GM12878 (cell line): Measurements from ENCODE around the gene CCDC138. TPM values are rescaled to one million over a fixed set of nuclear protein-coding genes. Genes with fewer than 3 reads are reported as not detected.

ENCODE experiments used
- ATAC-seq: fragments of 200-7000 bp; cut with Tn5 transposase; 3 replicates; pipeline ENCODE4 v1.9.1; 2020; ENCODE audit warnings: mild to moderate bottlenecking, moderate library complexity
- Bru-seq: library from RNA; stranded (reverse); fragments of 400-500 nt; gene quantifications from one replicate; lab custom pipeline; 2021; lab: Mats Ljungman, UMichigan
- BruChase-seq, 2 experiments: library from RNA; stranded (reverse); fragments of 400-500 nt; gene quantifications; one replicate each; lab custom pipeline; 2021; lab: Mats Ljungman, UMichigan
- BruUV-seq: library from RNA; stranded (reverse); fragments of 400-500 nt; replicated peaks from 2 replicates; lab custom pipeline; 2021; lab: Mats Ljungman, UMichigan
- CTCF ChIA-PET: fragments of 300-600 bp; sonication (Branson Sonifier 250); formaldehyde crosslinking; extraction: SDS; loops from one replicate; lab custom pipeline; 2021; ENCODE audit warnings: inconsistent platforms; lab: Yijun Ruan, JAX
- POLR2A ChIA-PET: fragments of 350-600 bp; formaldehyde crosslinking; extraction: SDS; loops from one replicate; lab custom pipeline; 2021; ENCODE audit warnings: inconsistent platforms; lab: Charles Lee
- RAD21 ChIA-PET: fragments of 300-600 bp; sonication (Branson Sonifier 250); formaldehyde crosslinking; loops from one replicate; lab custom pipeline; 2023; ENCODE audit warnings: antibody characterized with exemption; ENCODE audit not compliant: unreplicated experiment; lab: Charles Lee
- SMC1A ChIA-PET: fragments of 300-600 bp; sonication (Branson Sonifier 250); formaldehyde crosslinking; loops from one replicate; lab custom pipeline; 2023; ENCODE audit not compliant: unreplicated experiment, uncharacterized antibody; lab: Charles Lee
- DNase-seq: peaks from one replicate; pipeline ENCODE4 v3.0.0-alpha.2; 2011; ENCODE audit warnings: low read depth, low spot score
- FAIRE-seq: peaks from 3 replicates; lab custom pipeline; 2011; peaks lifted over from hg19 to GRCh38; lab: Jason Lieb, UNC
- H2AFZ ChIP-seq: 2 replicates; pipeline ENCODE4 v1.6.0; 2011; ENCODE audit warnings: low read depth, low read length, control low read depth; ENCODE audit not compliant: control insufficient read depth
- H3K27ac ChIP-seq: 2 replicates; pipeline ENCODE4 v1.5.1; 2011; ENCODE audit warnings: control low read depth; ENCODE audit not compliant: control insufficient read depth, insufficient read depth
- H3K27me3 ChIP-seq, 2 experiments: replicated peaks in 1 of 2; 2 replicates each; pipeline versions ENCODE4 v1.6.0 to v1.6.1; 2011; ENCODE audit warnings: low read length in 1 of 2; ENCODE audit not compliant: control insufficient read depth in 2 of 2, insufficient read depth in 2 of 2
- H3K36me3 ChIP-seq, 2 experiments: 2 replicates each; pipeline ENCODE4 v1.5.1; 2011; ENCODE audit warnings: low read length in 1 of 2; ENCODE audit not compliant: control insufficient read depth in 2 of 2, insufficient read depth in 2 of 2
- H3K4me1 ChIP-seq: 2 replicates; pipeline ENCODE4 v1.6.1; 2011; ENCODE audit warnings: mild to moderate bottlenecking, low read length, moderate library complexity, mixed read lengths; ENCODE audit not compliant: control insufficient read depth, insufficient read depth
- H3K4me2 ChIP-seq: 2 replicates; pipeline ENCODE4 v1.6.0; 2011; ENCODE audit warnings: control low read depth; ENCODE audit not compliant: control insufficient read depth, insufficient read depth
- H3K4me3 ChIP-seq: fragments of 200-600 bp; sonication (generic); 2 replicates; pipeline ENCODE4 v1.5.1; 2016
- H3K79me2 ChIP-seq: 2 replicates; pipeline ENCODE4 v1.6.0; 2011; ENCODE audit warnings: low read length; ENCODE audit not compliant: control insufficient read depth, insufficient read depth
- H3K9ac ChIP-seq: 2 replicates; pipeline ENCODE4 v1.8.0; 2011; ENCODE audit warnings: low read length, control low read depth, mixed read lengths; ENCODE audit not compliant: control insufficient read depth, insufficient read depth
- H3K9me3 ChIP-seq: replicated peaks from 3 replicates; pipeline ENCODE4 v1.5.1; 2011; ENCODE audit warnings: mild to moderate bottlenecking, low read length; ENCODE audit not compliant: control insufficient read depth, insufficient read depth
- H4K20me1 ChIP-seq: 2 replicates; pipeline ENCODE4 v1.6.0; 2011; ENCODE audit not compliant: control insufficient read depth, insufficient read depth
- ASH2L ChIP-seq: fragments of 300-600, 200-600 bp; sonication (generic); IDR thresholded peaks from 2 replicates; pipeline ENCODE4 v1.6.1; 2017; ENCODE audit warnings: low read depth, mild to moderate bottlenecking, borderline replicate concordance
- CBFB ChIP-seq: IDR thresholded peaks from 2 replicates; pipeline ENCODE4 v1.6.1; 2016; ENCODE audit warnings: antibody characterized with exemption, low read depth
- DPF2 ChIP-seq: fragments of 450-650 bp; IDR thresholded peaks from 2 replicates; pipeline ENCODE4 v1.6.1; 2017; ENCODE audit warnings: mild to moderate bottlenecking
- LARP7 ChIP-seq: fragments of 450-650 bp; IDR thresholded peaks from 2 replicates; pipeline ENCODE4 v1.6.1; 2017; ENCODE audit warnings: mild to moderate bottlenecking
- MXI1 ChIP-seq: fragments of 150-350 bp; IDR thresholded peaks from 2 replicates; pipeline ENCODE4 v1.6.1; 2011; ENCODE audit warnings: low read depth, mild to moderate bottlenecking, inconsistent platforms, low read length, improper control_type of control experiment
- NR2F1 ChIP-seq: fragments of 450-650 bp; conservative IDR thresholded peaks from 2 replicates; pipeline ENCODE4 v1.6.1; 2017; ENCODE audit warnings: mild to moderate bottlenecking
- POU2F2 ChIP-seq: IDR thresholded peaks from 3 replicates; pipeline ENCODE4 v1.6.1; 2011; ENCODE audit warnings: low read depth, mild to moderate bottlenecking, low read length, borderline replicate concordance
- RAD51 ChIP-seq: fragments of 450-650 bp; IDR thresholded peaks from 2 replicates; pipeline ENCODE4 v1.6.1; 2016; ENCODE audit warnings: moderate library complexity, mild to moderate bottlenecking, inconsistent platforms
- RB1 ChIP-seq: fragments of 450-650 bp; formaldehyde crosslinking; IDR thresholded peaks from 2 replicates; pipeline ENCODE4 v1.6.1; 2017; ENCODE audit warnings: mild to moderate bottlenecking, borderline replicate concordance
- SIN3A ChIP-seq: IDR thresholded peaks from 2 replicates; pipeline ENCODE4 v1.6.1; 2012; ENCODE audit warnings: low read depth, low read length, improper control_type of control experiment
- TCF12 ChIP-seq: IDR thresholded peaks from 2 replicates; pipeline ENCODE4 v1.6.1; 2011; ENCODE audit warnings: low read depth, mild to moderate bottlenecking, low read length
- WRNIP1 ChIP-seq: IDR thresholded peaks from 2 replicates; pipeline ENCODE4 v1.6.1; 2011; ENCODE audit warnings: low read depth, low read length, improper control_type of control experiment, borderline replicate concordance
- ZNF217 ChIP-seq: fragments of 450-650 bp; IDR thresholded peaks from 2 replicates; pipeline ENCODE4 v1.6.1; 2017; ENCODE audit warnings: antibody characterized with exemption, mild to moderate bottlenecking
- ZNF384 ChIP-seq: IDR thresholded peaks from 2 replicates; pipeline ENCODE4 v1.6.1; 2012; ENCODE audit warnings: low read depth, mild to moderate bottlenecking, low read length, improper control_type of control experiment, borderline replicate concordance
- ZNF687 ChIP-seq: fragments of 450-650 bp; IDR thresholded peaks from 2 replicates; pipeline ENCODE4 v1.6.1; 2017; ENCODE audit warnings: mild to moderate bottlenecking, moderate library complexity
- WGBS: methylation state at CpG from one replicate; pipeline ENCODE4 v1.1.6; 2016; ENCODE audit warnings: low lambda C conversion rate; ENCODE audit not compliant: insufficient replicate concordance, insufficient coverage; ENCODE audit errors: missing lambda C conversion rate; 5-methylcytosine and 5-hydroxymethylcytosine counted together
- in situ Hi-C: fragments of 300-500 bp; cut with MboI; formaldehyde crosslinking; loops from 9 replicates; pipeline ENCODE4 v1.14.3; 2018; ENCODE audit warnings: mixed read lengths
- intact Hi-C: fragments of 100-400 bp; cut with micrococcal nuclease; formaldehyde crosslinking; loops from one replicate; pipeline ENCODE4 v1.14.2; 2022; ENCODE audit not compliant: unreplicated experiment
- long read RNA-seq, 2 experiments: library from polyadenylated mRNA; unstranded; transcript quantifications; one replicate each; pipeline ENCODE4 v2.0.0, GENCODE V29; 2019 to 2020
- polyA minus RNA-seq, 3 experiments: library from RNA; depleted of rRNA, polyadenylated mRNA; stranded (reverse); fragments of >200 nt; gene quantifications; 2 replicates each; pipeline ENCODE4 v1.2.3, GENCODE V29; 2011
- polyA plus RNA-seq, 11 experiments: library from polyadenylated mRNA; depleted of rRNA in 4 of 11; unstranded in 6 of 11; stranded (reverse) in 5 of 11; fragments of >200 nt; fragmentation: Nextera tagmentation in 4 of 11; fragmentation: Illumina TruSeq in 1 of 11; extraction: Ambion mirVana in 4 of 11; extraction: Trizol in 1 of 11; gene quantifications; 1 replicate in 1 of 11; 2 replicates in 10 of 11; pipeline versions ENCODE4 v1.2.1 to v1.2.3, GENCODE V29; 2011 to 2016; ENCODE audit warnings: inconsistent platforms in 2 of 11, missing spikeins in 2 of 11, low read depth in 1 of 11
- total RNA-seq, 4 experiments: library from RNA; depleted of rRNA in 3 of 4; stranded (reverse); fragments of >200 nt in 3 of 4; fragmentation: Illumina TruSeq in 1 of 4; extraction: Trizol in 1 of 4; gene quantifications; 2 replicates each; pipeline versions ENCODE4 v1.2.1 to v1.2.3, GENCODE V29; 2013 to 2021

CCDC138 gene
- 47.3 and 59.2 TPM in 2 replicates for total RNA-seq (2013; cell fraction: nucleolus; rRNA removed)
- total RNA-seq (2014; rRNA removed), result 10.3 and 12.3 TPM in 2 replicates
- 17.5 and 18.7 TPM in 2 replicates for total RNA-seq (2014; rRNA removed; fragmentation: Illumina TruSeq; extraction: Trizol)
- total RNA-seq (2021), result 9.5 and 12.4 TPM in 2 replicates
- 5.2 TPM for polyA plus RNA-seq (2011; ENCODE audit: low read depth)
- 8.5 and 14.7 TPM in 2 replicates for polyA plus RNA-seq (2011; rRNA removed)
- 2.3 and 2.9 TPM in 2 replicates for polyA plus RNA-seq (2011; cell fraction: cytosol; rRNA removed)
- 5.5 and 7.7 TPM in 2 replicates for polyA plus RNA-seq (2011; cell fraction: nucleus; rRNA removed)
- 4.6 and 4.9 TPM in 2 replicates for polyA plus RNA-seq (2012)
- 12.0 and 22.0 TPM in 2 replicates for polyA plus RNA-seq (2014; fragmentation: Illumina TruSeq; extraction: Trizol)
- 10 to 100 TPM; 13.6 to 16.9 TPM for polyA plus RNA-seq (2014; fragmentation: Nextera tagmentation; extraction: Ambion mirVana)
- polyA plus RNA-seq (2014; rRNA removed), result 7.9 and 9.5 TPM in 2 replicates
- polyA plus RNA-seq (2016; fragmentation: Nextera tagmentation; extraction: Ambion mirVana), result 10 to 100 TPM; 18.7 to 19.4 TPM
- 7.6 and 10.0 TPM in 2 replicates for polyA minus RNA-seq (2011; rRNA and poly(A)+ RNA removed)
- 4.4 and 4.6 TPM in 2 replicates for polyA minus RNA-seq (2011; cell fraction: cytosol; rRNA and poly(A)+ RNA removed)
- polyA minus RNA-seq (2011; cell fraction: nucleus; rRNA and poly(A)+ RNA removed), result 8.8 and 11.8 TPM in 2 replicates
- Bru-seq, nascent RNA, result percentile 72 among the genes with signal in this experiment
- BruChase-seq, experiment 1, labeled RNA remaining after a 6-hour chase, result percentile 75 among the genes with signal in this experiment
- percentile 78 among the genes with signal in this experiment for BruChase-seq, experiment 2, labeled RNA remaining after a 2-hour chase
- long read RNA-seq, experiment 1, partial matches to known transcripts, result 3 of 12 reads
- long read RNA-seq, experiment 1, other reads (novel, unspliced or antisense), result 6 of 12 reads
- long read RNA-seq, experiment 2, transcript CCDC138-201 (15 exons, 2,383 nt), result major isoform, 24 of 102 reads
- long read RNA-seq, experiment 2, partial matches to known transcripts, result 28 of 102 reads
- long read RNA-seq, experiment 2, other reads (novel, unspliced or antisense), result 47 of 102 reads

GRCh38 chr2:108786354-108787215, at the start of gene CCDC138:
TSS of gene CCDC138 (plus strand) at chr2:108786771. CDS start at chr2:108786823, 52 bp downstream.
- SMC1A ChIA-PET, result interaction anchor here (0.6 to 1.6 kb wide), 6 partner anchors 10 to 1178 kb away, joined by 3 to 6 read pairs (median 4); no protein-coding TSS in a partner anchor
- H3K4me2 ChIP-seq, result peak within 1 kb of the TSS; percentile 79
- H3K4me1 ChIP-seq, result no peaks in the 10 kb centered on the region
- peak within 1 kb of the TSS; percentile 80 for H3K9ac ChIP-seq
- peak within 1 kb of the TSS; percentile 75 for H3K27ac ChIP-seq
- H3K9me3 ChIP-seq, result no peaks in the 10 kb centered on the region
- CTCF ChIA-PET, result interaction anchor here (0.5 to 1.5 kb wide), 3 partner anchors 9 to 144 kb away, joined by 3 to 6 read pairs (median 4); no protein-coding TSS in a partner anchor
- H3K4me3 ChIP-seq, result peak within 1 kb of the TSS; percentile 92
- H3K27me3 ChIP-seq, result no peaks in the 10 kb centered on the region
- ATAC-seq, result peak; percentile 97
- no peaks in the 10 kb centered on the region for H4K20me1 ChIP-seq
- peaks cover 15% of the 10 kb centered on the region for H3K79me2 ChIP-seq
- RAD21 ChIA-PET, result interaction anchor here (1.8 kb wide), 1 partner anchor 10 kb away, joined by 11 read pairs; no protein-coding TSS in a partner anchor
- H2AFZ ChIP-seq, result peak within 1 kb of the TSS; percentile 92
- WGBS, result 1% methylated on average over 64 of the region's 78 CpGs
- in situ Hi-C loops (no loop called here), intact Hi-C loops (no loop called here)
- peaks cover 2 to 12% of the 10 kb centered on the region in 2 experiments; a peak in 3 of 4 replicates for H3K36me3 ChIP-seq
- peak; percentile 66 for FAIRE-seq
- DNase-seq, result peak; percentile 35
- no TSS peak for BruUV-seq
- POLR2A ChIA-PET, result interaction anchor here (0.6 to 1.6 kb wide), 2 partner anchors 10 to 721 kb away, joined by 4 to 7 read pairs; no protein-coding TSS in a partner anchor
- TF ChIP-seq CBFB, result peak; percentile 43; the same call in 1 of the 2 replicates
- no peak for TF ChIP-seq RAD51
- TF ChIP-seq WRNIP1, result no peak
- TF ChIP-seq DPF2, result peak; percentile 77; the same call in 1 of the 2 replicates
- peak; percentile 80 for TF ChIP-seq ZNF687
- peak; percentile 79 for TF ChIP-seq LARP7
- TF ChIP-seq RB1, result peak; percentile 63; the same call in 1 of the 2 replicates
- TF ChIP-seq ZNF217, result peak; percentile 47; the same call in 1 of the 2 replicates
- TF ChIP-seq TCF12, result no peak
- TF ChIP-seq NR2F1, result 0 out of 2 replicates have a peak, but pooled peaks have one; percentile 50
- no peak for TF ChIP-seq ZNF384
- peak; percentile 64 for TF ChIP-seq MXI1
- TF ChIP-seq SIN3A, result peak; percentile 75; the same call in 1 of the 2 replicates
- 0 out of 3 replicates have a peak, but pooled peaks have one; percentile 1 for TF ChIP-seq POU2F2
- TF ChIP-seq ASH2L, result 0 out of 2 replicates have a peak, but pooled peaks have one; percentile 38
